ENCODE results near the gene TMA16.

The TMA16 gene

DNA sequence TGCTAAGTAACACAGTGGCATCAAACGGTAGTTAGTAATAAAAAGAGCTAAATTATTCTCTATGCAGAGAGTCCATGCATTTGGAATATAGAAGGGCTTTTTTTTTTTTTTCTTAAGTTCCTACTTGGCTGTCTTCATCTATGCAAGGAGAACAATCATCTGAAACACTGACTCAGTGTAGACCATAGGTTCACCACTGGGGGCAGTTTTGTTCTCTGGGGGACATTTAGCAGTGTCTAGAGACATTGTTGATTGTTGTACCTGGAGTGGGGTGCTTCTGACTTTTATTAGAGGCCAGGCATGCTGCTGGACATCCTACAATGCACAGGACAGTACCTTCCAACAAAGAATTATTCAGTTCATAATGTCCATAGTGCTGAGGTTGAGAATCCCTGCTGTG, 41.2 kb downstream of the TMA16 start:
- no peak for TF ChIP-seq SIN3A (IDR thresholded peaks at IDR 0.05; ENCODE audit: borderline replicate concordance, insufficient read depth, low read length)
- no peak for TF ChIP-seq TAF1 (IDR thresholded peaks at IDR 0.05; ENCODE audit: borderline replicate concordance, insufficient read depth, low read length)
- TF ChIP-seq, protein P1, sequence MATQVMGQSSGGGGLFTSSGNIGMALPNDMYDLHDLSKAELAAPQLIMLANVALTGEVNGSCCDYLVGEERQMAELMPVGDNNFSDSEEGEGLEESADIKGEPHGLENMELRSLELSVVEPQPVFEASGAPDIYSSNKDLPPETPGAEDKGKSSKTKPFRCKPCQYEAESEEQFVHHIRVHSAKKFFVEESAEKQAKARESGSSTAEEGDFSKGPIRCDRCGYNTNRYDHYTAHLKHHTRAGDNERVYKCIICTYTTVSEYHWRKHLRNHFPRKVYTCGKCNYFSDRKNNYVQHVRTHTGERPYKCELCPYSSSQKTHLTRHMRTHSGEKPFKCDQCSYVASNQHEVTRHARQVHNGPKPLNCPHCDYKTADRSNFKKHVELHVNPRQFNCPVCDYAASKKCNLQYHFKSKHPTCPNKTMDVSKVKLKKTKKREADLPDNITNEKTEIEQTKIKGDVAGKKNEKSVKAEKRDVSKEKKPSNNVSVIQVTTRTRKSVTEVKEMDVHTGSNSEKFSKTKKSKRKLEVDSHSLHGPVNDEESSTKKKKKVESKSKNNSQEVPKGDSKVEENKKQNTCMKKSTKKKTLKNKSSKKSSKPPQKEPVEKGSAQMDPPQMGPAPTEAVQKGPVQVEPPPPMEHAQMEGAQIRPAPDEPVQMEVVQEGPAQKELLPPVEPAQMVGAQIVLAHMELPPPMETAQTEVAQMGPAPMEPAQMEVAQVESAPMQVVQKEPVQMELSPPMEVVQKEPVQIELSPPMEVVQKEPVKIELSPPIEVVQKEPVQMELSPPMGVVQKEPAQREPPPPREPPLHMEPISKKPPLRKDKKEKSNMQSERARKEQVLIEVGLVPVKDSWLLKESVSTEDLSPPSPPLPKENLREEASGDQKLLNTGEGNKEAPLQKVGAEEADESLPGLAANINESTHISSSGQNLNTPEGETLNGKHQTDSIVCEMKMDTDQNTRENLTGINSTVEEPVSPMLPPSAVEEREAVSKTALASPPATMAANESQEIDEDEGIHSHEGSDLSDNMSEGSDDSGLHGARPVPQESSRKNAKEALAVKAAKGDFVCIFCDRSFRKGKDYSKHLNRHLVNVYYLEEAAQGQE (IDR thresholded peaks at IDR 0.05; ENCODE audit: insufficient read depth in 1 of 2, low read depth in 2 of 2, low read length in 2 of 2) = no peak
- no peak for TF ChIP-seq FOXP2 (optimal IDR thresholded peaks at IDR 0.05; ENCODE audit: borderline replicate concordance, extremely low read depth, extremely low read length, insufficient read depth)
- TF ChIP-seq POLR2AphosphoS5 (IDR thresholded peaks at IDR 0.05; ENCODE audit: low read depth, low read length) = no peak

DNA sequence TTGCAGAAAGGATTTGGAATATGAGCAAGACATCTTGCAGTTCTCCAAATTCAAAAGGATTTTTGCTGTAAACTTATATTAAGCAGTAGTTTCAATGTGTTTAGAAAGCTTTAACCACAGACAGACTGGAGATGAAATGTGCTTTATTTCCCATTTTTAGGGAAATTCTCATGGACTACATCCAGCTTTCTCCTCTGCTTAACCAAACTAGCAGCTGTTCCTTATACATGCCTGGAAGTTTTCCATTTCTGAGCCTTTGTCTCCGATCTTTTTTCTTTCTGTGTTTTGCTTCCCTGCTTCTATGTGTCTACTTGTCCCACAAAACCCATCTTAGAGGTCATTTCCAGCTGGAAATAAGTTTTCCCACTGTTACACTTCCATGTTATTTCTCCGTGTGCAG, 41.6 kb downstream of the TMA16 start:
- TF ChIP-seq, protein P1 (IDR thresholded peaks at IDR 0.05; ENCODE audit: insufficient read depth in 1 of 2, low read depth in 2 of 2, low read length in 2 of 2) = no peak
- TF ChIP-seq FOXP2 (optimal IDR thresholded peaks at IDR 0.05; ENCODE audit: borderline replicate concordance, extremely low read depth, extremely low read length, insufficient read depth) = no peak
- no peak for TF ChIP-seq POLR2AphosphoS5 (IDR thresholded peaks at IDR 0.05; ENCODE audit: low read depth, low read length)
- no peak for TF ChIP-seq TAF1 (IDR thresholded peaks at IDR 0.05; ENCODE audit: borderline replicate concordance, insufficient read depth, low read length)
- TF ChIP-seq SIN3A (IDR thresholded peaks at IDR 0.05; ENCODE audit: borderline replicate concordance, insufficient read depth, low read length) = no peak

DNA sequence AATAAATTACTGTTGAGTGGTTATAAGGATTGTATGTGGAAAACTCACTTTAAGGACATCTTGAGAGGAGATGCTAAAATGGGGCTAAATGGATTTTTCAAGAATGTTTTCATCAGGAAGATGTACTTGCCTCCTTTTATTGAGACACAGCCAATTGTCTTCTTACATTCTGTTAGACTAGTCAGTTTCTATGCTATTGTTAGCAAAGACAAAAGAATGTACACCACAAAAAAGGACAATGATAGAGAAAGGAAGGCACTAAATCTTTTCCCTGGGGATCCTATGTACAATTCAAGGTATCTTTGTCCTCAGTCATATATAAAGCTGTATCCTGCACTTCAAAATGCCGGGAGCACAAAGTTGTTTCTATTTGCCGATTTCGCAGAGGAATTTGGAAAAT, 42.6 kb downstream of the TMA16 start:
- no peak for TF ChIP-seq FOXP2 (optimal IDR thresholded peaks at IDR 0.05; ENCODE audit: borderline replicate concordance, extremely low read depth, extremely low read length, insufficient read depth)
- TF ChIP-seq, protein P1 (IDR thresholded peaks at IDR 0.05; ENCODE audit: insufficient read depth in 1 of 2, low read depth in 2 of 2, low read length in 2 of 2) = no peak
- no peak for TF ChIP-seq SIN3A (IDR thresholded peaks at IDR 0.05; ENCODE audit: borderline replicate concordance, insufficient read depth, low read length)
- no peak for TF ChIP-seq TAF1 (IDR thresholded peaks at IDR 0.05; ENCODE audit: borderline replicate concordance, insufficient read depth, low read length)
- TF ChIP-seq POLR2AphosphoS5 (IDR thresholded peaks at IDR 0.05; ENCODE audit: low read depth, low read length) = no peak

DNA sequence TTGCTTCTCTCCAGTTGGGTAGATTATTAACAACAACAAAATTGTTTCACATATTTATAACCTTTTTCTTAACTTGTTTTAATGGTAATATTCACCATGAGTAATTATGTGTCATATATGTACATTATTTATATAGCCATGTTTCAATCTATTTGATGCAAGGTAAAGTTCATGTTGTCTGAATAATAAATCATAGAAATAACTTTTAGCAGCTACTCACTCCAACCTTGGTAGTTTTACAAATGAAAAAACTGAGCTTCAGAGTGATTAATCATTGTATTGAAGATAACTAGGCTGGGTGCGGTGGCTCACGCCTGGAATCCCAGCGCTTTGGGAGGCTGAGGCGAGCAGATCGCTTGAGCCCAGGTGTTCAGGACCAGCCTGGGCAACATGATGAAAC, 46.0 kb downstream of the TMA16 start:
- TF ChIP-seq FOXP2 (optimal IDR thresholded peaks at IDR 0.05; ENCODE audit: borderline replicate concordance, extremely low read depth, extremely low read length, insufficient read depth) (no peak), SIN3A (IDR thresholded peaks at IDR 0.05; ENCODE audit: borderline replicate concordance, insufficient read depth, low read length) (no peak), TAF1 (IDR thresholded peaks at IDR 0.05; ENCODE audit: borderline replicate concordance, insufficient read depth, low read length) (no peak), POLR2AphosphoS5 (IDR thresholded peaks at IDR 0.05; ENCODE audit: low read depth, low read length) (no peak)
- TF ChIP-seq, protein P1 (IDR thresholded peaks at IDR 0.05; ENCODE audit: insufficient read depth in 1 of 2, low read depth in 2 of 2, low read length in 2 of 2) = no peak

DNA sequence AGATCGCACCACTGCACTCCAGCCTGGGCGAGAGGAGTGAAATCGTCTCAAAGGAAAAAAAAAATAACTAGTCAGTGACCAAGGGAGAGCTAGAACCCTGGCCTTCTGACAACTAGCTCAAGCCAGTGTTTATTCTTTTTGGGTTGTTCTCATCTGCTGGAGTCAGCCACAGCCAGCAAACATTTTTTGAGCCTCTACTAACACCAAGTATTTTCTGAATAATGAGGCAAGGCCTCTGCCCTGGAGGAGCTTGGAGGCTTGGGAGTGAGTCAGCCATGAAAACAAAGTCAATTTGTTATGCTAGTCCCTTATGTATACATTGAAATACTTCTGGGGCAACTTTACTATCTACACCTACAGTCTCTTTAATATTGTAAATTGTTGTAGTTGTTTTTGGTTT, 46.5 kb downstream of the TMA16 start:
- TF ChIP-seq TAF1 (IDR thresholded peaks at IDR 0.05; ENCODE audit: borderline replicate concordance, insufficient read depth, low read length) (no peak), SIN3A (IDR thresholded peaks at IDR 0.05; ENCODE audit: borderline replicate concordance, insufficient read depth, low read length) (no peak), POLR2AphosphoS5 (IDR thresholded peaks at IDR 0.05; ENCODE audit: low read depth, low read length) (no peak), FOXP2 (optimal IDR thresholded peaks at IDR 0.05; ENCODE audit: borderline replicate concordance, extremely low read depth, extremely low read length, insufficient read depth) (no peak)
- TF ChIP-seq, protein P1 (IDR thresholded peaks at IDR 0.05; ENCODE audit: insufficient read depth in 1 of 2, low read depth in 2 of 2, low read length in 2 of 2) = no peak
